Neural progenitor cell (in vitro differentiated cells): ENCODE measurements around the gene TSPAN13. TPM values are rescaled to one million over a fixed set of nuclear protein-coding genes. Genes with fewer than 3 reads are reported as not detected.

Experiments used
- DNase-seq: peaks from one replicate; pipeline ENCODE4 v3.0.0-alpha.2; 2016; ENCODE audit warnings: low spot score
- H2AFZ ChIP-seq: fragments of 200-600 bp; sonication (generic); replicated peaks from 2 replicates; pipeline ENCODE4 v1.6.1; 2016; ENCODE audit warnings: antibody characterized with exemption
- H3F3A ChIP-seq: fragments of 200-600 bp; sonication (generic); 2 replicates; pipeline ENCODE4 v1.6.1; 2016; ENCODE audit warnings: antibody characterized with exemption, low read depth
- H3K27ac ChIP-seq: fragments of 200-600 bp; sonication (generic); 2 replicates; pipeline ENCODE4 v1.5.1; 2016; ENCODE audit warnings: mild to moderate bottlenecking
- H3K27me3 ChIP-seq: fragments of 200-600 bp; sonication (generic); 2 replicates; pipeline ENCODE4 v1.6.1; 2016; ENCODE audit warnings: mild to moderate bottlenecking, moderate library complexity
- H3K36me3 ChIP-seq: fragments of 200-600 bp; sonication (generic); 2 replicates; pipeline ENCODE4 v1.5.1; 2016
- H3K4me1 ChIP-seq: fragments of 200-600 bp; sonication (generic); 2 replicates; pipeline ENCODE4 v1.6.1; 2016; ENCODE audit warnings: mixed run types
- H3K4me2 ChIP-seq: fragments of 200-600 bp; sonication (generic); 2 replicates; pipeline ENCODE4 v1.6.1; 2016
- H3K4me3 ChIP-seq: fragments of 200-600 bp; sonication (generic); 2 replicates; pipeline ENCODE4 v1.5.1; 2016
- H3K79me2 ChIP-seq: fragments of 200-600 bp; sonication (generic); 2 replicates; pipeline ENCODE4 v1.6.1; 2016; ENCODE audit warnings: low read depth
- H3K9ac ChIP-seq: fragments of 200-600 bp; sonication (generic); 2 replicates; pipeline ENCODE4 v1.6.1; 2016
- H3K9me3 ChIP-seq: fragments of 200-600 bp; sonication (generic); 2 replicates; pipeline ENCODE4 v1.5.1; 2016; ENCODE audit warnings: low read depth
- H4K20me1 ChIP-seq: fragments of 200-600 bp; sonication (generic); 2 replicates; pipeline ENCODE4 v1.6.1; 2016; ENCODE audit warnings: low read depth
- H3K27ac Mint-ChIP-seq: 3 replicates; pipeline ENCODE4 v1.8.0; 2021; ENCODE audit warnings: mixed read lengths
- H3K27me3 Mint-ChIP-seq: 2 replicates; pipeline ENCODE4 v1.8.0; 2022; ENCODE audit warnings: low read depth, mild to moderate bottlenecking, inconsistent platforms, moderate library complexity, mixed read lengths; ENCODE audit not compliant: insufficient read depth
- H3K36me3 Mint-ChIP-seq: 3 replicates; pipeline ENCODE4 v1.8.0; 2021; ENCODE audit warnings: mixed read lengths
- H3K4me1 Mint-ChIP-seq: 3 replicates; pipeline ENCODE4 v1.8.0; 2021; ENCODE audit warnings: mixed read lengths
- H3K4me3 Mint-ChIP-seq: 3 replicates; pipeline ENCODE4 v1.8.0; 2021; ENCODE audit warnings: mild to moderate bottlenecking, moderate library complexity, mixed read lengths
- H3K9me3 Mint-ChIP-seq: 3 replicates; pipeline ENCODE4 v1.8.0; 2020; ENCODE audit warnings: mixed read lengths
- CTCF ChIP-seq: fragments of 200-600 bp; sonication (generic); IDR thresholded peaks from 2 replicates; pipeline ENCODE4 v1.5.1; 2017; ENCODE audit warnings: antibody characterized with exemption, mild to moderate bottlenecking
- EZH2 ChIP-seq: fragments of 200-600 bp; sonication (generic); IDR thresholded peaks from 2 replicates; pipeline ENCODE4 v1.6.1; 2017; ENCODE audit warnings: antibody characterized with exemption, mild to moderate bottlenecking, moderate library complexity
- EZH2phosphoT487 ChIP-seq: fragments of 200-600 bp; sonication (generic); IDR thresholded peaks from 2 replicates; pipeline ENCODE4 v1.6.1; 2017; ENCODE audit warnings: antibody characterized with exemption
- total RNA-seq: library from RNA; depleted of rRNA; stranded (reverse); fragments of >200 nt; gene quantifications from 2 replicates; pipeline ENCODE4 v1.2.3, GENCODE V29; 2015; ENCODE audit warnings: low replicate concordance

Gene TSPAN13
- total RNA-seq, 1 donor from 2014 or later = 41.2 TPM

DNA sequence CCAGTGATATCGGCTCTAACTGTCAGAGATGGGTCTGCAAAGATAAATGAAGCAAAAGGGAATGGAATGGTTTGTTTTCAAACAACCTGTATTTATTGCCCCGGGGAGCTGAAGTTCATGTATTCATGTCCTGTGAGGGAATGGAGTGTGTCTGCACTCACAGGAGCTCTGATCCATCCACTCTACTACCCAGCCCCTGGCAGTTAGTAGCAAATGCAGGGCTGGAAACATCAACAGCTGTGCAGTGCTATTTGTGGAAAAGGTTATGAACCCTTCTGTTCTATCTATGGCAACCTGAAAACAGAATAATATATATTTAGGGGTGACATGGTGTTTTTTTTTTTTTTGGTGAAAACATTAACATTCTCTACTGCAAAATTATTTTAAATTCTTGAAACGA lies 41.4 kb downstream of the TSPAN13 start:
- Mint-ChIP-seq H3K9me3 (peaks cover 2% of the 10 kb centered on the region), H3K36me3 (no peaks in the 10 kb centered on the region), H3K4me3 (no peak overlapping the region), H3K4me1 (no peaks in the 10 kb centered on the region), H3K27ac (no peak overlapping the region), H3K27me3 (no peaks in the 10 kb centered on the region)
- Histone ChIP-seq H4K20me1 (no peaks in the 10 kb centered on the region), H3K9me3 (no peaks in the 10 kb centered on the region), H3F3A (no peaks in the 10 kb centered on the region), H3K4me1 (no peaks in the 10 kb centered on the region), H2AFZ (no peak overlapping the region), H3K9ac (no peak overlapping the region), H3K4me2 (no peak overlapping the region), H3K4me3 (no peak overlapping the region), H3K79me2 (no peaks in the 10 kb centered on the region), H3K36me3 (no peaks in the 10 kb centered on the region), H3K27ac (no peak overlapping the region), H3K27me3 (no peaks in the 10 kb centered on the region)
- DNase-seq = no peak
- no peak for TF ChIP-seq EZH2
- TF ChIP-seq EZH2phosphoT487 = no peak
- TF ChIP-seq CTCF = no peak

DNA sequence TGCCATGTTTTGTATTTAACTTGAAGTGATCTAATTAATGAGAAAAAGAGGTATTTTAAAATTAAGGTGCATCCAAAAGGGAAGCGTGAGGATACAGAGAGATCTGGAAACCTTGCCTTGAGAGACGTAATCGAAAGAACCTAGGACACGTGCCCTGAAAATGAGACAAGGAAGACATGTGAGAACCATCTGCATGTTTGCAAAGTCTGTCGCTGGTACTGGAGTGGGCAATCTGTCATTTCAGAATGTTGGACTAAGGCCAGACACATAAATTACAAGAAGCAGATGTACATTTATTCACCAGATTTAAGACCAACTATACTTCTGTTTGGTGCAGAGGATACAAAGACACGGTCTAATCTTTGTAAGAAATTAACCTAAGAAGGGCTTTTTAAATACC lies 42.1 kb downstream of the TSPAN13 start:
- Mint-ChIP-seq H3K4me1 (no peaks in the 10 kb centered on the region), H3K27ac (no peak overlapping the region), H3K9me3 (peaks cover 2% of the 10 kb centered on the region), H3K36me3 (no peaks in the 10 kb centered on the region), H3K27me3 (no peaks in the 10 kb centered on the region), H3K4me3 (no peak overlapping the region)
- no peaks in the 10 kb centered on the region for H3K27me3 ChIP-seq
- H4K20me1 ChIP-seq = no peaks in the 10 kb centered on the region
- H3F3A ChIP-seq = no peaks in the 10 kb centered on the region
- H2AFZ ChIP-seq = no peak overlapping the region
- no peaks in the 10 kb centered on the region for H3K36me3 ChIP-seq
- H3K4me2 ChIP-seq = no peak overlapping the region
- H3K9me3 ChIP-seq = no peaks in the 10 kb centered on the region
- no peak overlapping the region for H3K4me3 ChIP-seq
- no peaks in the 10 kb centered on the region for H3K79me2 ChIP-seq
- H3K27ac ChIP-seq = no peak overlapping the region
- TF ChIP-seq EZH2 (no peak), CTCF (no peak), EZH2phosphoT487 (no peak)
- H3K4me1 ChIP-seq = no peaks in the 10 kb centered on the region
- H3K9ac ChIP-seq = no peak overlapping the region
- no peak for DNase-seq

DNA sequence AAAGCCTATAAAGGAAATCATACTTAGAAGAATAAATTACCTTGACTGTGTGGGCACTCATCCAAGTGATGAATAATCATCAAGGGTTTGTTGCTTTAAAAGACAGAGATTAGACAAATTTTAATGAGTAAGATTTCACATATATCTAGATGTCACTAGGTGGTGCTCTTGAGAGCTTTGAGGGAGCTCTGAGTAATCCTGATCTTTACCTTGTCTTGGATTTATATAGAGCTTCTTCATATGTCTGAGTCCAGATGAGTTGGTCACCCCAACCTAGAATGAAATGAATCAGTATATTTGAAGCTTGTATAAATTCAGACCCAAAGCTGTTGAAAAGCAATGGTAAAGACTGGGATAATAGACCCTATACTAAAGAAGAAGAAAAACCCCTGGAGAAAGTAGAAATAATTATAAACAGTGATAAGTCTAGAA lies 47.6 kb downstream of the TSPAN13 start:
- no peak overlapping the region for H3K9ac ChIP-seq
- H3K9me3 Mint-ChIP-seq = no peaks in the 10 kb centered on the region
- H3K4me3 Mint-ChIP-seq = no peak overlapping the region
- no peak overlapping the region for H3K27ac ChIP-seq
- H3K4me1 ChIP-seq = no peaks in the 10 kb centered on the region
- no peaks in the 10 kb centered on the region for H4K20me1 ChIP-seq
- H3K79me2 ChIP-seq = no peaks in the 10 kb centered on the region
- H3K27me3 ChIP-seq = no peaks in the 10 kb centered on the region
- H3K27me3 Mint-ChIP-seq = no peaks in the 10 kb centered on the region
- no peaks in the 10 kb centered on the region for H3K36me3 ChIP-seq
- peak; percentile 60 for DNase-seq
- no peak overlapping the region for H3K4me2 ChIP-seq
- H3F3A ChIP-seq = no peaks in the 10 kb centered on the region
- no peaks in the 10 kb centered on the region for H3K36me3 Mint-ChIP-seq
- TF ChIP-seq CTCF (peak; percentile 68), EZH2phosphoT487 (no peak), EZH2 (no peak)
- no peaks in the 10 kb centered on the region for H3K9me3 ChIP-seq
- no peak overlapping the region for H3K27ac Mint-ChIP-seq
- H2AFZ ChIP-seq = no peak overlapping the region
- no peak overlapping the region for H3K4me3 ChIP-seq
- H3K4me1 Mint-ChIP-seq = peaks cover 12% of the 10 kb centered on the region
